Sigmoid colon (tissue), 4 donors: ENCODE results near the gene FKBP7.

Experiments used
- CTCF ChIP-seq, 4 experiments: fragments of 450-650 bp in 3 of 4; fragments of 200-600 bp in 1 of 4; IDR thresholded peaks; one replicate each; pipeline ENCODE4 v1.5.1; 2016 to 2019; ENCODE audit warnings: antibody characterized with exemption in 4 of 4, mild to moderate bottlenecking in 3 of 4, moderate library complexity in 2 of 4
- POLR2AphosphoS5 ChIP-seq, 4 donors: sonication (generic); formaldehyde crosslinking; IDR thresholded peaks; one replicate each; pipeline ENCODE4 v1.6.1; 2017; ENCODE audit warnings: antibody characterized with exemption in 4 of 4

- TF ChIP-seq CTCF (IDR thresholded peaks at IDR 0.05) (no peak), POLR2AphosphoS5 (IDR thresholded peaks at IDR 0.05) (no peak)
These were observed 4.0 kb upstream of the FKBP7 start for GRCh38 chr2:178482437-178482836.
